Fibroblast of pulmonary artery (primary cell): Measurements from ENCODE around the gene NR2C1.

Experiments used
- DNase-seq: peaks from one replicate; pipeline ENCODE4 v3.0.0-alpha.2; 2010; ENCODE audit warnings: low read depth
- H3K4me3 ChIP-seq: replicated peaks from 2 replicates; pipeline ENCODE4 v1.5.1; 2011; ENCODE audit warnings: low read depth, mild to moderate bottlenecking, control low read depth, low read length, moderate library complexity
- TF ChIP-seq, protein P1 (sequence below): IDR thresholded peaks from 2 replicates; pipeline ENCODE4 v1.5.1; 2011; ENCODE audit warnings: mild to moderate bottlenecking, control low read depth, low read length, inconsistent platforms; ENCODE audit errors: missing control alignments

NR2C1 gene

DNA sequence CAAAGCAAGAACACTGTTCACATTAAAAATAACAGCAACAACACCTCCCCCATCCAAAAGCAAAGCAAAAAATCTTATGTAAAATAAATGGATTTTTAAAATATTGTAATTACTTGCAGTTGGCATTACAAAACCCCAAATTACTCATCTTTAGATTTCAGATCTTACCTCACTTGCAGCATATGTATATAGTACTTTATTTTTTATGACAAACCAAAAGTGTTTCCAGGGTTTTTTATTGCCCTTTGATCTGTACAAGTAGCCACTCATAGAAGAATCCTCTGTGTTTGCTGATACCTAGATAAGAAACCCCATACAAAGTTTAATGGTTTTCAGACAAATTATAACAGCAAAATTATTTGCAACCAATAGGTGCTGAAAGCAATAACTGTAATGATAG lies 12.2 kb upstream of the NR2C1 start:
- H3K4me3 ChIP-seq = no peak overlapping the region
- DNase-seq = no peak
- TF ChIP-seq, protein P1, sequence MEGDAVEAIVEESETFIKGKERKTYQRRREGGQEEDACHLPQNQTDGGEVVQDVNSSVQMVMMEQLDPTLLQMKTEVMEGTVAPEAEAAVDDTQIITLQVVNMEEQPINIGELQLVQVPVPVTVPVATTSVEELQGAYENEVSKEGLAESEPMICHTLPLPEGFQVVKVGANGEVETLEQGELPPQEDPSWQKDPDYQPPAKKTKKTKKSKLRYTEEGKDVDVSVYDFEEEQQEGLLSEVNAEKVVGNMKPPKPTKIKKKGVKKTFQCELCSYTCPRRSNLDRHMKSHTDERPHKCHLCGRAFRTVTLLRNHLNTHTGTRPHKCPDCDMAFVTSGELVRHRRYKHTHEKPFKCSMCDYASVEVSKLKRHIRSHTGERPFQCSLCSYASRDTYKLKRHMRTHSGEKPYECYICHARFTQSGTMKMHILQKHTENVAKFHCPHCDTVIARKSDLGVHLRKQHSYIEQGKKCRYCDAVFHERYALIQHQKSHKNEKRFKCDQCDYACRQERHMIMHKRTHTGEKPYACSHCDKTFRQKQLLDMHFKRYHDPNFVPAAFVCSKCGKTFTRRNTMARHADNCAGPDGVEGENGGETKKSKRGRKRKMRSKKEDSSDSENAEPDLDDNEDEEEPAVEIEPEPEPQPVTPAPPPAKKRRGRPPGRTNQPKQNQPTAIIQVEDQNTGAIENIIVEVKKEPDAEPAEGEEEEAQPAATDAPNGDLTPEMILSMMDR = no peak

DNA sequence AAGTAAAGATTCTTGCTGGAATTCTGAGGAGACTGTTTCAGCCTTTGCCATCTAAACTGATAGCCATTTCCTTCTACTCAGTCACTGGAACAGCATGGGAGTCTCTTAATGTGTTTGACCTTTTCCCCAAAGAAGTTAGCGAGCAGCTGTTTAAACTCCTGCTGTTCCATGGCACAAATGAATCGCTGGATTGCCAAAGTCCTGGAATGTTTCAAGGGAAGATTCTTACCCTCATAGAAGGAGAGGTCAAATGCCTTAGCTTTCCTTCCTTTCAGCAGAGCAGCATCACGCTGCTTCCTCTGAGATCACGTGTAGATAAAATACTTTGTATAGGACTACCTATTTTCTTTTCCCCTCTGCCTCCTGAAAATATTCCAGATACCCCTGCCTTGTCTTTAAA lies 10.5 kb upstream of the NR2C1 start:
- DNase-seq = peak; percentile 85
- no peak overlapping the region for H3K4me3 ChIP-seq

DNA sequence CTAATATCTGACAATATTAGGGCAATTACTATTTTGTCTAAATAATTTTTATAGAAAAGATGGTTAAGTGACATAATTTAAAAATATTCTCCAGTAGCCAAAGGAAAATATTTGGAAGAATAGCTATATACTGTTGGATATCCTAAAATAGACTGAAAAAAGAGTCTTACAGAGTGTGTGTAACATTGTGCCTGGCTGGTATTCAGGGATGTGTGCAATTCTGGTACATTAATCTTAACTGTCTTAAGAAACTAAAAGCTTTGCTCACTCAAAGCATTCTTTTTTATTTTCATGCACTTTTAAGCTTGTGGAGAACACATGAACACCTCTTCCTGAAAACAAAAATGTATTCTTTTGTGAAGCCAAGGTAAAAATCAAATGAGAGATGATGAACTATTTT lies 10.1 kb upstream of the NR2C1 start:
- no peak overlapping the region for H3K4me3 ChIP-seq
- DNase-seq = peak; percentile 43
- TF ChIP-seq, protein P1 = no peak

More for the DNA sequence above, 10.5 kb upstream of the NR2C1 start:
- TF ChIP-seq, protein P1 = no peak

DNA sequence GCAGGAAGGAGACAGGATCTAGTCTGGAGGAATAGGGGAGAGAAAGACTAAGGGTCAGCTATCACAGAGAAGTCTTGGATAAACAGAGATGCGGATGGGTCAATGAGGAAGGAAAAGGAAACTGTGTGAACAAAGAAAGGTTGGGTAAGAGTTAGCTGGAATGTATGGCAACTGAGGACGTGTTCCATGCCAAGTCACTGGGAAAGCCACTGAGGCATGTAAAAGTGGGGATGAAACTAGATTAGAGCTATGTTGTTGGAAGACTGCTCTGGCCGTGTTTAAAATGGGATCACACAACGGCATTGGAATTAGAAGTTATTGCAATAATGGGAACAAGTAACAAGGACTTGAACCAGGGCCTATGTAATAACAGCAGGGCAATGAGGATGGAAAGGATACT lies 3.9 kb upstream of the NR2C1 start:
- TF ChIP-seq, protein P1 = no peak

DNA sequence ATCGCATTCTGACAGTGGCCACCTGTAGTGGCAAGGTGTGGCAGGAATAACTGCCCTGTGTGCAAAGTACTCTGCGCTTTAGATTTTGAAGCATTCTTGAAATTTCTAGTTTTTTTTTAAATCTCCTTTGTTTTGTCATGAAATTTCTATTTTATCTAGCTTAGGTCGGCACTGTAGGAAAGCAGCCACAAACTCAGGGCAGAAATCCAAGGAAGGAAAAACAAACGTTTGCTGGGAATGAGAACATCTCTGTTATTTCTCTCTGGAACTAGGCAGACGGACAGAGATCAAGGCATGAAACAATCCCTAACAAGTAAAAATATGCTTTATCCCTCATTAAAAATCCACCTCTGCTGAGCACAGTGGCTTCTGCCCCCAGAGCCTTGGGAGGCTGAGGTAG lies 1.3 kb upstream of the NR2C1 start:
- H3K4me3 ChIP-seq = no peak overlapping the region
- DNase-seq = peak; percentile 25
- TF ChIP-seq, protein P1 = no peak

More for the DNA sequence above, 3.9 kb upstream of the NR2C1 start:
- H3K4me3 ChIP-seq = no peak overlapping the region
- DNase-seq = peak; percentile 20

DNA sequence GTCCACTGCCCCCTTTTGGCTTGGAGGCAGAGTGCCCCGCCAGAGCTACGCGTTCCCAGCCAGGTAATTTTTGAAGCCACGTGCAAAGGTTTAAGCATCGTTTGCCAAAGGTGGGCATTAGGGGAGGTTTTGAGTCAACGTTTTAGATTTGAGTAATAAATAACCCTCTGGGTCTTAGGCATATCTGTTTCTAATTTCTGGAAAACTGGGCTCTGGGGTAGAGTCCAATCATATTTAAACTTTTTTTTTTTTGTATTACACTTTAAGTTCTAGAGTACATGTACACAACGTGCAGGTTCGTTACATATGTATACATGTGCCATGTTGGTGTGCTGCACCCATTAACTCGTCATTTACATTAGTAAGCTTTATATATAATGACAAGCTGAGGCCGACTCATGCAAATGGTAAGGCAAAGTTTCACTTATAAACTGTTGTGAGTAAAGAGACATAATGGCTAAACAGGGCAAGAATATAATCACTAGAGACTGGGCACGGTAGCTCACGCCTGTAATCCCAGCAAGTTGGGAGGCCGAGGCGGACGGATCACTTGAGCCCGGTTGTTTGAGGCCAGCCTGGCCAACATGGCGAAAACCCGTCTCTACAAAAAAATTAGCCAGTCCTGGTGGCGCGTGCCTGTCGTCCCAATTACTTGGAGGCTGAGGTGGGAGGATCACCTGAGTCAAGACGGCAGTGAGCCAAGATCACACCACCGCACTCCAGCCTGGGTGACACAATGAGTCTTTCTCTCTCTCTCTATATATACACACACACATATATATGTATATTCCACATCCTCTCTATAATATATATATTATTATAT lies 491 bp upstream of the NR2C1 start:
- TF ChIP-seq, protein P1 = peak; percentile 87
- peak overlapping the region; percentile 89 for H3K4me3 ChIP-seq
- no peak for DNase-seq

DNA sequence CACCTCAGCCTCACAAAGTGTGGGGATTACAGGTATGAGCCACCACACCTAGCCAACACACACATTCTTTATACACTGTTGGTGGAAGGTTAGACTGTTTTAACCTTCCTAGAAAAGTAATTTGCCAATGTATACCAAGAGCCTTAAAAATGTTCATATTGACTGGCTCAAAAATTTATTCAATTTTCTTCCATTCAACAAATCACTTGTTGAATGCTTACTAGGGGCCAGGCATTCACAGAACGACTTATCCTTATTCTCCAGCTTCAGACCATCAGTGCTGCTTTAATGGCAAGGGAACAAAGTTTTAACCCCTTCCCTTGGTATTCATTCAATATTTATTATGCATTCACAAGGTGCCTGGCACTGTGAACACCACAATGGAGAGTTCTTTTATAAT lies 3.0 kb downstream of the NR2C1 start:
- no peak for DNase-seq
- TF ChIP-seq, protein P1 = no peak
- H3K4me3 ChIP-seq = no peak overlapping the region
